HepG2 (cell line): Measurements from ENCODE around the gene UTS2R. TPM values are rescaled to one million over a fixed set of nuclear protein-coding genes. Genes with fewer than 3 reads are reported as not detected.

Experiments used
- ARNTL ChIP-seq: sonication (generic); formaldehyde crosslinking; IDR thresholded peaks from 2 replicates; pipeline ENCODE4 v1.4.0; 2020; ENCODE audit warnings: mild to moderate bottlenecking, missing genetic modification reagents
- CCAR2 ChIP-seq: fragments of 200-400 bp; formaldehyde crosslinking; optimal IDR thresholded peaks from 2 replicates; pipeline ENCODE3; 2018; ENCODE audit warnings: low read depth, mild to moderate bottlenecking, low read length, moderate library complexity
- CCDC6 ChIP-seq: sonication (generic); formaldehyde crosslinking; IDR thresholded peaks from 2 replicates; pipeline ENCODE4 v1.8.1; 2022; ENCODE audit warnings: mild to moderate bottlenecking, missing genetic modification reagents, moderate library complexity
- ETS1 ChIP-seq: sonication (generic); formaldehyde crosslinking; IDR thresholded peaks from 2 replicates; pipeline ENCODE4 v1.4.0; 2020; ENCODE audit warnings: missing genetic modification reagents
- FOXA1 ChIP-seq, 2 experiments: fragments of 450-650 bp in 1 of 2; sonication (generic) in 1 of 2; formaldehyde crosslinking in 1 of 2; IDR thresholded peaks; 2 replicates each; pipeline versions ENCODE4 v1.4.0 to v1.6.1; 2016 to 2020; ENCODE audit warnings: missing genetic modification reagents in 1 of 2
- FUBP1 ChIP-seq: sonication (generic); formaldehyde crosslinking; IDR thresholded peaks from 2 replicates; pipeline ENCODE4 v1.5.1; 2020; ENCODE audit warnings: missing genetic modification reagents, mild to moderate bottlenecking, borderline replicate concordance
- KDM5B ChIP-seq: sonication (generic); formaldehyde crosslinking; IDR thresholded peaks from 2 replicates; pipeline ENCODE4 v1.4.0; 2020; ENCODE audit warnings: missing genetic modification reagents, mild to moderate bottlenecking, borderline replicate concordance
- NR2C2 ChIP-seq: sonication (generic); formaldehyde crosslinking; IDR thresholded peaks from 2 replicates; pipeline ENCODE4 v1.4.0; 2020; ENCODE audit warnings: missing genetic modification reagents, mild to moderate bottlenecking, moderate library complexity, borderline replicate concordance
- PATZ1 ChIP-seq: sonication (generic); formaldehyde crosslinking; IDR thresholded peaks from 2 replicates; pipeline ENCODE4 v1.4.0; 2020; ENCODE audit warnings: missing genetic modification reagents
- SP2 ChIP-seq: sonication (generic); formaldehyde crosslinking; IDR thresholded peaks from 2 replicates; pipeline ENCODE4 v1.5.1; 2020; ENCODE audit warnings: mild to moderate bottlenecking, missing genetic modification reagents
- TOPORS ChIP-seq: sonication (generic); formaldehyde crosslinking; IDR thresholded peaks from 2 replicates; pipeline ENCODE4 v1.8.0; 2023; ENCODE audit warnings: mild to moderate bottlenecking, missing genetic modification reagents
- TSC22D2 ChIP-seq: sonication (generic); formaldehyde crosslinking; IDR thresholded peaks from 2 replicates; pipeline ENCODE4 v1.5.1; 2020; ENCODE audit warnings: missing genetic modification reagents, mild to moderate bottlenecking, borderline replicate concordance
- USF2 ChIP-seq, 2 experiments: sonication (generic) in 1 of 2; formaldehyde crosslinking in 1 of 2; IDR thresholded peaks; 2 replicates each; pipeline versions ENCODE4 v1.5.1 to v1.6.1; 2011 to 2020; ENCODE audit warnings: borderline replicate concordance in 1 of 2, low read depth in 1 of 2, low read length in 1 of 2, mild to moderate bottlenecking in 1 of 2, missing genetic modification reagents in 1 of 2, moderate library complexity in 1 of 2
- ZBED4 ChIP-seq: sonication (generic); formaldehyde crosslinking; IDR thresholded peaks from 2 replicates; pipeline ENCODE4 v1.4.0; 2020; ENCODE audit warnings: missing genetic modification reagents, borderline replicate concordance
- polyA plus RNA-seq, 8 experiments: library from polyadenylated mRNA; depleted of rRNA in 3 of 8; stranded (reverse) in 7 of 8; unstranded in 1 of 8; fragments of >200 nt; fragmentation: Illumina TruSeq in 4 of 8; extraction: Trizol in 4 of 8; gene quantifications; 2 replicates each; pipeline versions ENCODE4 v1.2.1 to v1.2.3, GENCODE V29; 2011 to 2016; ENCODE audit warnings: low read depth in 4 of 8, missing spikeins in 1 of 8, mixed read lengths in 1 of 8; ENCODE audit not compliant: insufficient read depth in 1 of 8
- total RNA-seq, 5 experiments: library from RNA; depleted of rRNA; stranded (reverse); fragments of >200 nt; fragmentation: Illumina TruSeq; extraction: Trizol; gene quantifications; 2 replicates each; pipeline ENCODE4 v1.2.3, GENCODE V29; 2016; ENCODE audit warnings: low read depth in 1 of 5

UTS2R gene
- total and polyA plus RNA-seq, 2 of the 13 experiments (the other 11 are each of a cell fraction or from before 2014, with no cell fraction given) = 0.13 to 0.15 TPM

- peak; percentile 90 for TF ChIP-seq PATZ1 (CRISPR knock-in tag)
- peak; percentile 68; the same call in 1 of the 2 replicates for TF ChIP-seq ZBED4 (CRISPR knock-in tag)
- TF ChIP-seq ARNTL = peak; percentile 95
- no peak for TF ChIP-seq TOPORS
- TF ChIP-seq FUBP1 (CRISPR knock-in tag) = 0 out of 2 replicates have a peak, but pooled peaks have one; percentile 35
- no peak for TF ChIP-seq USF2 (IDR thresholded peaks at IDR 0.05; ENCODE audit: low read depth, low read length)
- TF ChIP-seq USF2 (CRISPR knock-in tag; IDR thresholded peaks at IDR 0.05; ENCODE audit: borderline replicate concordance) = no peak
- peak; percentile 88 for TF ChIP-seq NR2C2
- TF ChIP-seq SP2 (CRISPR knock-in tag) = no peak
- TF ChIP-seq ETS1 (CRISPR knock-in tag) = no peak
- TF ChIP-seq CCAR2 = no peak
- TF ChIP-seq CCDC6 (CRISPR knock-in tag) = no peak
- TF ChIP-seq FOXA1 (IDR thresholded peaks at IDR 0.05) = no peak
- TF ChIP-seq FOXA1 (CRISPR knock-in tag; IDR thresholded peaks at IDR 0.05) = no peak; the same call in 1 of the 2 replicates
- peak; percentile 80 for TF ChIP-seq KDM5B (CRISPR knock-in tag)
- TF ChIP-seq TSC22D2 = no peak; the same call in 1 of the 2 replicates
Measured at GRCh38 chr17:82325286-82326180, 46.0 kb upstream of the UTS2R start (continued).
